Activated gamma-delta T cell (primary cell): ENCODE measurements around the gene ZNF444.
"Not testable (repeated sequence)": the region's sequence is repeated elsewhere in the genome, so short reads cannot be mapped to it uniquely, and the experiment has no call there.

ENCODE experiments used
- DNase-seq: peaks from one replicate; lab custom pipeline; 2025; lab: John Stamatoyannopoulos, UW

ZNF444 gene

GRCh38 chr19:56177564-56178243 lies 36.6 kb downstream of the ZNF444 start:
- DNase-seq = no peak

GRCh38 chr19:56189785-56190184 lies 48.7 kb downstream of the ZNF444 start:
- no peak for DNase-seq

- DNase-seq = no peak
Observed at GRCh38 chr19:56191115-56191514, 50.0 kb downstream of the ZNF444 start.

DNA sequence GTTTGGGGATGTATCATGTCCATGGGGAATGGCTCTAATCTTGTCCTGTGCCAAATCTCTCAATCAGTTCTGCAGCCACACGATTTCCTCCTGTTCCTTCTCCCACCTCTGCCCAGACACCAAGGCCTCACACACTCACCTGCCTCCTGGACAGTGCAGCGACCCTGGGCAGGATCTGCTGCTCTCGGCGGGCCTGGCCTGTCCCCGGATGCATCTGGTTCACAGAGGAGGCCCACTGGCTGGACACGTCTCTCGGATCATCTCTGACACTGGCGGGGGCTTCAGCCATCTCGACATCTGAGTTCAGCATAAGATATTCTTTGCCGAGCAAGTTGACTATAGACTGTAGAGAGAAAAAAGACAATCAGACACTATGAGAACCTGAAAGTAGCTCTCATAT lies 50.6 kb downstream of the ZNF444 start:
- DNase-seq = no peak

DNA sequence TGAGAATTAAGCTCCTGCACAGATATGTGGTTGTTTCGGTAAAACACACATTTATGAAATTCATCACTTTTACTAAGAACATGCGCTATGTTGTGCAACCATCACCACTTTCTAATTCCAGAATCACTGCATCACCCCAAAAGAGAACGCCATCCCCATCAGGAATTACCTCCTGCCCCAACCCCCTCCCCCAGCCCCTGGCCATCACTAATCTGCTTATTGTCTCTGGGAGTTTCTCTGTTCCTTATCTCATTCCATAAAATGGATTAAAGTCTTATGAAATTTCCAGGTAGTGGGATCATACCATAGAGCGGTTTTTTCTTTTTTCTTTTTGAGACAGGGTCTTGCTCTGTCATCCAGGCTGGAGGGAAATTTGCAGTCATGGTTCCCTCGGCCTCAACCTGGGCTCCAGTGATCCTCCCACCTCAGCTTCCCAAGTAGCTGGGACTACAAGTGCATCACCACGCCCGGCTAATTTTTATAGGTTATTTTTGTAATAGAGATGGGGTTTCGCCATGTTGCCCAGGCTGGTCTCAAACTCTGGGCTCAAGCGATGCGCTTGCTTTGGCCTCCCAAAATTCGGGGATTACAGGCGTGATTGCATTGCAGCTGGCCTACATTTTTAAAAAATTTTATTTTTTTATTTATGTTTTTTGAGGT lies 53.0 kb downstream of the ZNF444 start:
- DNase-seq = no peak

- not testable (repeated sequence) for DNase-seq
Observed at GRCh38 chr19:56197646-56198045, 56.6 kb downstream of the ZNF444 start, which contains the start of gene ZSCAN5B. Gene ZSCAN5B, minus strand, starts transcription at chr19:56197783. Its CDS starts 4,731 bp downstream, at chr19:56193052.

DNA sequence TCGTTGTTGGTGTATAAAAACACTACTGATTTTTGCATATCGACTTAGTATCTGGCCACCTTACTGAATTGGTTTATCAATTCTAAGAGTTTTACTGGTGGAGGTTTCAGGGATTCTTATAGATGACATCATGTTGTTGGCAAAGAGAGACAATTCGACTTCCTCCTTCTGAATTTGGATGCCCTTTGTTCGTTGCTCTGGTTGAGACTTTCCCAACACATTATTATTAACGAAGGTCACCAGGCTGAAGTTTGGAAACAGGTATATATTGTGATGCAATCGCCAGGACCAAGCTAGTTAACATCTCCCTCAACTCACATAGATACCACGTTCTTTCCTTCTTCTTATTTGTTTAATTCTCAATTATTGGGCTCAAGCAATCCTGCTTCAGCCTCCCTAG lies 58.6 kb downstream of the ZNF444 start:
- DNase-seq = no peak

DNA sequence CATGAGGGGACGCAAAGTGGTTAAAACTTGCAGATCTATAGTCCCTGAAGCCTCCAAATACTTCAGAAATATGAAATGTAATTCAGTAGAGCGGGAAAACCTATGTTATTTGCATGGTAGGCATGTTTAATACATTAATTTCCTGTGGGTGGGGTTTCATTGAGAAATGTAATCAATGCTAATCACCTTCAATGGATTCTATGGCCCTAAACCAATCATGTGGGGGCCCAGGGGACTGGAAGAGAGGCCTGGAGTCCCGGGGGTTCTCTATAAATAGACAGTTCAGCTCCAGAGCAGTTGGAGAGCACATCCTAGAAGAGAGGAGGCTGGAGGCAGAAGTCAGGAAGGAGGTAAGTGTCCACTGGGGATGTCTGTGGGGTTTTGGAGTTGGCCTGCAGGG lies 60.9 kb downstream of the ZNF444 start, which contains the start of gene ZSCAN5C:
ZSCAN5C (plus strand) TSS at position 301 of the 400 bp plus-strand sequence. CDS start 3,641 bp downstream, outside the sequence.
- DNase-seq = no peak

DNA sequence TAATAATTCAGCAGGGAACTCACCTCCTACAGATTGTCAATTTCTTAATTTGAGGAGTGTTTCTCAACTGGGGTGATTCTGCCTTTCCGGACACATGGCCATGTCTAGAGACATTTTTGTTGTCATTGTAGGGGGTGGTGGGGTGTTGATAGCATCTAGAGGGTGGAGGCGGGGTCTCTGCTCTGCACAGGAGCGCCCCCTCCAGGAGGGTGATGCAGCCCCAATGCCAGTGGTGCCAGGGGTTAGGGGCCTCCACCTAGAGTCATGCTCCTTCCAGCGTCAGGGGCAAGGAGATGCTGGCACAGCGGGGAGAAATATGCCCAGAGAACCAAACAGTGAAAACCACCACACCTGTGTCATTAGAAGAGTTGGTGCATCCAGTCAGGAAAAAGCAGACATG lies 66.5 kb downstream of the ZNF444 start:
- DNase-seq = not testable (repeated sequence)

DNA sequence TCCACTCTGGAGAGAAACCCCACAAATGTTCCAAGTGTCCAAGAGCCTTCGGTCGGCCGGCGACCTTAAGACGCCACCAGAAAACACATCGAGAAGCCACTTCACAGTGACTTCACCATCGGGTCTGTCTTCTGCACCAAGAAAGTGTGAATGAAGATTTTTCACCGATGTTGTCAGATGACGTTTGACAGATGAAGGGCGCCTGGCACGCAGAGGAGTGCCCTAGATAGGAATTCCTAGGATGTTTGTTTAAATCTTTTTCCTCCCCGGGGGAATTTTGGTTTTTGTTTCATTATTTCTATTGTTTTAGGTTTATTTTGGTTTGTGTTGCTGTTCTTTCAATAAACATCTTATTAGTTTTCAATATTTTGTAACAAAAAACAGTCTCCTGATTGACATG lies 68.0 kb downstream of the ZNF444 start:
- no peak for DNase-seq

GRCh38 chr19:56210036-56210435 lies 68.9 kb downstream of the ZNF444 start:
- not testable (repeated sequence) for DNase-seq
